ENCODE results near the gene TTC28. TPM values are rescaled to one million over a fixed set of nuclear protein-coding genes. Genes with fewer than 3 reads are reported as not detected.

TTC28 gene
- total and polyA plus RNA-seq, 10 of the 15 experiments (the other 5 are each of a cell fraction or from before 2014, with no cell fraction given) = 0.15 to 8.4 (median 1.4) TPM

- Histone ChIP-seq H3K4me2 (ENCODE audit: control insufficient read depth, insufficient read depth) (no peak overlapping the region), H3K79me2 (ENCODE audit: control insufficient read depth, insufficient read depth, low read length) (no peaks in the 10 kb centered on the region), H3K27me3 (replicated peaks in 1 of 2; ENCODE audit: control insufficient read depth in 2 of 2, insufficient read depth in 2 of 2, low read length in 1 of 2) (peaks cover 0 to 4% of the 10 kb centered on the region in 2 experiments; a peak in 1 of 4 replicates), H3K9ac (ENCODE audit: control insufficient read depth, insufficient read depth, low read length) (no peak overlapping the region), H3K36me3 (ENCODE audit: control insufficient read depth in 2 of 2, insufficient read depth in 2 of 2, low read length in 1 of 2) (no peaks in the 10 kb centered on the region), H2AFZ (ENCODE audit: control insufficient read depth, low read depth, low read length) (no peak overlapping the region), H3K4me1 (ENCODE audit: control insufficient read depth, insufficient read depth, low read length) (no peaks in the 10 kb centered on the region), H3K27ac (ENCODE audit: control insufficient read depth, insufficient read depth) (no peak overlapping the region), H3K9me3 (replicated peaks; ENCODE audit: control insufficient read depth, insufficient read depth, low read length) (no peaks in the 10 kb centered on the region), H3K4me3 (no peak overlapping the region), H4K20me1 (ENCODE audit: control insufficient read depth, insufficient read depth) (no peaks in the 10 kb centered on the region)
- DNase-seq (ENCODE audit: low read depth, low spot score) (no peak), FAIRE-seq (no peak), ATAC-seq (no peak; the same call in 2 of the 3 replicates)
- intact Hi-C loops (cut with micrococcal nuclease; ENCODE audit: unreplicated experiment) (no loop called here), in situ Hi-C loops (cut with MboI) (no loop called here)
- 60% methylated on average over 3 of the region's 3 CpGs for WGBS (ENCODE audit: insufficient coverage, insufficient replicate concordance, low lambda C conversion rate, missing lambda C conversion rate)
- RAD21 ChIA-PET (ENCODE audit: unreplicated experiment) = no interaction called here
- no TSS peak for BruUV-seq (replicated peaks)
- CTCF ChIA-PET = interaction anchor here (0.6 to 1.7 kb wide), 3 partner anchors 11 to 702 kb away, joined by 3 to 6 read pairs (median 3); no protein-coding TSS in a partner anchor
- POLR2A ChIA-PET = no interaction called here
- no peak for TF ChIP-seq SMAD1 (IDR thresholded peaks at IDR 0.05; ENCODE audit: low read depth, partially characterized antibody)
- TF ChIP-seq RUNX3 (IDR thresholded peaks at IDR 0.05; ENCODE audit: low read length) = peak; percentile 9; the same call in 1 of the 2 replicates
- no peak for TF ChIP-seq BACH1 (IDR thresholded peaks at IDR 0.05; ENCODE audit: borderline replicate concordance)
- no peak for TF ChIP-seq YBX1 (IDR thresholded peaks at IDR 0.05)
- no peak for TF ChIP-seq MLLT1 (IDR thresholded peaks at IDR 0.05)
- peak; percentile 13; the same call in 1 of the 2 replicates for TF ChIP-seq ATF7 (IDR thresholded peaks at IDR 0.05; ENCODE audit: low read depth)
- no peak for TF ChIP-seq GATAD2B (conservative IDR thresholded peaks at IDR 0.05; ENCODE audit: low read depth)
- SMC1A ChIA-PET (ENCODE audit: uncharacterized antibody, unreplicated experiment) = interaction anchor here (1.3 to 1.6 kb wide), 2 partner anchors 9 to 11 kb away, joined by 3 to 6 read pairs; no protein-coding TSS in a partner anchor
These were observed 96.8 kb downstream of the TTC28 start for GRCh38 chr22:28582806-28583205.

All from GM12878 (cell line).